ENCODE measurements around the gene ALX3.

ALX3 gene

GRCh38 chr1:110106013-110106941 is 35.8 kb upstream of the ALX3 start:
- TF ChIP-seq FOXP2 (optimal IDR thresholded peaks at IDR 0.05; ENCODE audit: borderline replicate concordance, extremely low read depth, extremely low read length, insufficient read depth): peak; percentile 59
- TF ChIP-seq POLR2AphosphoS5 (IDR thresholded peaks at IDR 0.05; ENCODE audit: low read depth, low read length): no peak

- TF ChIP-seq, protein P1, sequence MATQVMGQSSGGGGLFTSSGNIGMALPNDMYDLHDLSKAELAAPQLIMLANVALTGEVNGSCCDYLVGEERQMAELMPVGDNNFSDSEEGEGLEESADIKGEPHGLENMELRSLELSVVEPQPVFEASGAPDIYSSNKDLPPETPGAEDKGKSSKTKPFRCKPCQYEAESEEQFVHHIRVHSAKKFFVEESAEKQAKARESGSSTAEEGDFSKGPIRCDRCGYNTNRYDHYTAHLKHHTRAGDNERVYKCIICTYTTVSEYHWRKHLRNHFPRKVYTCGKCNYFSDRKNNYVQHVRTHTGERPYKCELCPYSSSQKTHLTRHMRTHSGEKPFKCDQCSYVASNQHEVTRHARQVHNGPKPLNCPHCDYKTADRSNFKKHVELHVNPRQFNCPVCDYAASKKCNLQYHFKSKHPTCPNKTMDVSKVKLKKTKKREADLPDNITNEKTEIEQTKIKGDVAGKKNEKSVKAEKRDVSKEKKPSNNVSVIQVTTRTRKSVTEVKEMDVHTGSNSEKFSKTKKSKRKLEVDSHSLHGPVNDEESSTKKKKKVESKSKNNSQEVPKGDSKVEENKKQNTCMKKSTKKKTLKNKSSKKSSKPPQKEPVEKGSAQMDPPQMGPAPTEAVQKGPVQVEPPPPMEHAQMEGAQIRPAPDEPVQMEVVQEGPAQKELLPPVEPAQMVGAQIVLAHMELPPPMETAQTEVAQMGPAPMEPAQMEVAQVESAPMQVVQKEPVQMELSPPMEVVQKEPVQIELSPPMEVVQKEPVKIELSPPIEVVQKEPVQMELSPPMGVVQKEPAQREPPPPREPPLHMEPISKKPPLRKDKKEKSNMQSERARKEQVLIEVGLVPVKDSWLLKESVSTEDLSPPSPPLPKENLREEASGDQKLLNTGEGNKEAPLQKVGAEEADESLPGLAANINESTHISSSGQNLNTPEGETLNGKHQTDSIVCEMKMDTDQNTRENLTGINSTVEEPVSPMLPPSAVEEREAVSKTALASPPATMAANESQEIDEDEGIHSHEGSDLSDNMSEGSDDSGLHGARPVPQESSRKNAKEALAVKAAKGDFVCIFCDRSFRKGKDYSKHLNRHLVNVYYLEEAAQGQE (IDR thresholded peaks at IDR 0.05; ENCODE audit: insufficient read depth in 1 of 2, low read depth in 2 of 2, low read length in 2 of 2): no peak
- TF ChIP-seq TAF1 (IDR thresholded peaks at IDR 0.05; ENCODE audit: borderline replicate concordance, insufficient read depth, low read length) (no peak), FOXP2 (optimal IDR thresholded peaks at IDR 0.05; ENCODE audit: borderline replicate concordance, extremely low read depth, extremely low read length, insufficient read depth) (no peak), POLR2AphosphoS5 (IDR thresholded peaks at IDR 0.05; ENCODE audit: low read depth, low read length) (no peak), SIN3A (IDR thresholded peaks at IDR 0.05; ENCODE audit: borderline replicate concordance, insufficient read depth, low read length) (no peak)
Measured at GRCh38 chr1:110102081-110102480, 31.6 kb upstream of the ALX3 start.

GRCh38 chr1:110100335-110100734 is 29.9 kb upstream of the ALX3 start:
- TF ChIP-seq POLR2AphosphoS5 (IDR thresholded peaks at IDR 0.05; ENCODE audit: low read depth, low read length) (no peak), TAF1 (IDR thresholded peaks at IDR 0.05; ENCODE audit: borderline replicate concordance, insufficient read depth, low read length) (no peak), FOXP2 (optimal IDR thresholded peaks at IDR 0.05; ENCODE audit: borderline replicate concordance, extremely low read depth, extremely low read length, insufficient read depth) (no peak), SIN3A (IDR thresholded peaks at IDR 0.05; ENCODE audit: borderline replicate concordance, insufficient read depth, low read length) (no peak)
- TF ChIP-seq, protein P1 (IDR thresholded peaks at IDR 0.05; ENCODE audit: insufficient read depth in 1 of 2, low read depth in 2 of 2, low read length in 2 of 2): no peak

GRCh38 chr1:110098222-110099026 is 28.0 kb upstream of the ALX3 start:
- TF ChIP-seq SIN3A (IDR thresholded peaks at IDR 0.05; ENCODE audit: borderline replicate concordance, insufficient read depth, low read length): no peak; the same call in 1 of the 2 replicates
- no peak for TF ChIP-seq POLR2AphosphoS5 (IDR thresholded peaks at IDR 0.05; ENCODE audit: low read depth, low read length)

DNA sequence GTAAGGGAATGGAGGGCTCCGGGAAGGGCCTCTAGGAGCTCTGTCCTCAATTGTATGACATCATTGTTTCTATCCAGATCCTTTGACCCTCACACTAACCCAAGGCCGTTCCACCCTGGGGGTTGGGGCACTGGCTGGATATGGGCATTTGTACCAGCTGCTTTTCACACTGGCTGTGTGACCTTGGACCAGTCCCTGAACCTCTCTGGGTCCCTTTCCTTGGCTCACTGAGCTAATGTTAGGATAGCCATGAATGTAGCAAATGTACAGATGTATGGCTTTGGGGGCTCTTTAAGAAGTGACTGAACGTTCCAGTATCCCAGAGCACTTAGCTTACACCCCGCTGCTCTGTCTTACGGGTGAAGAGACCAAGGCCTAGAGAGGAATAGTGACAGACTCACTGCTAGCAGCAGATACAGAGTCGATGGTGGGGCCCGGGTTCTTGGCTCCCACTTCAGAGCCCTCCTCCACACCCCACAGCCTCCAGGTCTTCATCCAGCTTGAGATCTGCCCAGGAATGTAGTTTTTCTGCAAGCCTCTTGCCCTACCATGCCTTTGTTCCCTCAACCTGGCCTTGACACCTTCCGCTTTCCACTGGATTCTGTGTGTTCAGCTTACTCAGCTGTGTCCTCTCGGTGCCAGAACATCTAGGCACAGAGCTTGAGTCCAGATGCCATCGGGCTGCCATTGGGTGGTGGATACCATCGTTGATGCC is 27.2 kb upstream of the ALX3 start:
- TF ChIP-seq FOXP2 (optimal IDR thresholded peaks at IDR 0.05; ENCODE audit: borderline replicate concordance, extremely low read depth, extremely low read length, insufficient read depth) (no peak), POLR2AphosphoS5 (IDR thresholded peaks at IDR 0.05; ENCODE audit: low read depth, low read length) (no peak)

GRCh38 chr1:110094931-110095654 is 24.6 kb upstream of the ALX3 start:
- TF ChIP-seq POLR2AphosphoS5 (IDR thresholded peaks at IDR 0.05; ENCODE audit: low read depth, low read length) (no peak), TAF1 (IDR thresholded peaks at IDR 0.05; ENCODE audit: borderline replicate concordance, insufficient read depth, low read length) (no peak), FOXP2 (optimal IDR thresholded peaks at IDR 0.05; ENCODE audit: borderline replicate concordance, extremely low read depth, extremely low read length, insufficient read depth) (no peak), SIN3A (IDR thresholded peaks at IDR 0.05; ENCODE audit: borderline replicate concordance, insufficient read depth, low read length) (no peak)

Measured in PFSK-1 (cell line).